SHP77 treated with DMSO at 0.1 percent for 48 hours (cell line): ENCODE measurements around the gene C3orf85.
"Not testable (repeated sequence)": the region's sequence is repeated elsewhere in the genome, so short reads cannot be mapped to it uniquely, and the experiment has no call there.

Experiments
- DNase-seq: peaks from one replicate; lab custom pipeline; 2025; lab: John Stamatoyannopoulos, UW

Gene C3orf85

DNA sequence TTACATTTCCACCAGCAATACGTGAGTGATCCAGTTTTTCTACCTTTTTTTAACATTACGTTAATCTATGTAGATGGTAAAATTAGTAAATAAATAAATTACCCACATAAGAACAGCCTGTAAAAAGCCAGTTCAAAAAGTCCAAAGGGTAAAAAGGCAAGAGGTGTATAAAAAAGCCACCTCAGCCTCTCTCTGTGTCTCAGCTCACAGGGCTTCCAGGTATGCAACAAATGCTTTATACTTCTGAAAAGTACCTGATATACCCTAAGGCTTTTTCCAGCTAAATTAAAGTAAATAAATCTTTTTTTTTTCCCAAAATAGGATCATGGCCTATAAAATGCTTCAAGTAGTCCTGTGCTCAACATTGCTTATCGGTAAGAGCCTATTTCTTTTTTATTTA, at the start of gene C3orf85:
Gene C3orf85 (plus strand): TSS at position 197 of the 400 bp plus-strand sequence. CDS start 129 bp downstream, at position 326.
- no peak for DNase-seq

- no peak for DNase-seq
Measured at GRCh38 chr3:109089265-109089664, 47.3 kb upstream of the C3orf85 start.

DNA sequence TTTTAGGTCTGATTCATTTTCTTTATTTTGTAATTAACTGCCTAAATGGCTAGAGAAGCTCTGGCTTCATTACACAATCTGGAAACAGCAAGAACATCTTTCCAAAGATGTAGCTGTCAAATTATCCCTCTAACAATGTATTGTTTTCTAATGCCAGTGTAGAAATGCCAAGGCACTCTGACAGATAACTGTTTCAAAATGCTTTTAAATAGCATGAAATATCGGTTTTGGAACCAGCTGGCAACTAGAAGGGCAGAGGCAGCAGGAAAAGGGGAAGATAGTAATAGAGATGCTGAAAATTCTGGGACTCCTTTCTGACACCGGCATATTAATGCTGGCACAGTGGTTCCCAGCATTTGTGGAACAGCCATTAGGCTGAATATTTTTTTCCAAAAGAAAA, 44.7 kb upstream of the C3orf85 start:
- no peak for DNase-seq

GRCh38 chr3:109093561-109093960, 43.0 kb upstream of the C3orf85 start:
- no peak for DNase-seq

DNA sequence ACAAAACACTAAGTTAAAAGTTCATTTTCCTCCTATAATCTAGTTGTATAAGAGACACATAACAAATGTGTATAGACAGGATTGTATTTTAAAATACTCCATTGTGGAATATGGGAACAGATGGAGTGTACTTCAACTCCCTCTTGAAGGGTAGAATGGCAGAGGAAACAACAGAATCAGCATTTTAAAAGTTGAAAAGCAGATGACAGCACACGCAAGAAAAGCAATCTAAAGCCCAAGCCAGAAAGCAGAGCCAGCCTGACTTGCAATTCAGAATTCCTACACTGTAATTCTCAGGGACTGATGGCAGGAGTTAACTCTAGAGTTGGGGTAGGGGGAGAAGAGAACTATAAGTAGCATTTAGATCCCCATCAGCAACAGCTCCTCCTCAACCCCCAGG, 41.4 kb upstream of the C3orf85 start:
- DNase-seq: no peak

DNA sequence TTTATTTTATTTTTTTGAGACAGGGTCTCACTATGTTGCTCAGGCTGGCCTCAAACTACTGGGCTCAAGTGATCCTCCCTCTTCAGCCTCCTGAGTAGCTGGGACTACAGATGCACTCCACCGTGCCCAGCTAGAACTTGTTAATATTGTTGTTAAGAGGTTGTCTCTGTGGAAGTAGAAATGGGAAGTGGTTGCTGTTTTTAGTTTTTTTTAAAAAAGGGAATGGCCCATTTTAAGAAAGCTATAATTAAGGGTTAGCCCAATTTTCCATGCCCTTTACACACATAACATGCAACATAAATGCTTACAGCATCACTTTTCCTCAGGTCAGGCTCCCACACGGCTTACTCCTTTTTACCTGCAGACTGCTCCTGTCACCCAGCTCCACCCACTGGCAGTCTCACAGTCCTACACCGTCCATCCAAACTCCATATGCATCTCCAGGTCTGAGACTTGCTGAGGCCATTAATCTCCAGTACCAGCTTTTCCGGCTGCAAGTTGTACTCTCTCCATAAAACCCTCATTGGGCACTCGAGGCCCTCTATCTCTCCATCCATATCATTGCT, 38.4 kb upstream of the C3orf85 start:
- DNase-seq: no peak

DNA sequence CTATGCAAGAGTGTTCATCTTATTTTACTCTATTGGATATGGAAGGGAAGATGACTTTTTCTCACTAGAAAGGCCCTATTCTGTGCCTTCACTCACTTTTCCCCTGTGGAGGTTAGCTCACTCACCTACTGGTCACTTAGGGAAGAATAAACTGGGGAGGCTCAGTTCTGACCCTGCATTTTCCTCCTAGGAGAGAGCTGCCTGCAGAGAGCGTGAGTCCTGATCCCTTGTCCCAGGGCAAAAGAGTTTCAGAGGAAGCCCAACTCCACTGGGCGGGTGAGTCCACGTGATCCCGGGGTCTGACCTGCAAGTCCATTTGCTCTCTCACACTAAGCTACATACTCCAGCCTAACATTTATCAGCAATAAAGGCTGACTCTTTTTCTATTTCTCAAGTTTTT, 26.9 kb upstream of the C3orf85 start:
- DNase-seq: no peak

DNA sequence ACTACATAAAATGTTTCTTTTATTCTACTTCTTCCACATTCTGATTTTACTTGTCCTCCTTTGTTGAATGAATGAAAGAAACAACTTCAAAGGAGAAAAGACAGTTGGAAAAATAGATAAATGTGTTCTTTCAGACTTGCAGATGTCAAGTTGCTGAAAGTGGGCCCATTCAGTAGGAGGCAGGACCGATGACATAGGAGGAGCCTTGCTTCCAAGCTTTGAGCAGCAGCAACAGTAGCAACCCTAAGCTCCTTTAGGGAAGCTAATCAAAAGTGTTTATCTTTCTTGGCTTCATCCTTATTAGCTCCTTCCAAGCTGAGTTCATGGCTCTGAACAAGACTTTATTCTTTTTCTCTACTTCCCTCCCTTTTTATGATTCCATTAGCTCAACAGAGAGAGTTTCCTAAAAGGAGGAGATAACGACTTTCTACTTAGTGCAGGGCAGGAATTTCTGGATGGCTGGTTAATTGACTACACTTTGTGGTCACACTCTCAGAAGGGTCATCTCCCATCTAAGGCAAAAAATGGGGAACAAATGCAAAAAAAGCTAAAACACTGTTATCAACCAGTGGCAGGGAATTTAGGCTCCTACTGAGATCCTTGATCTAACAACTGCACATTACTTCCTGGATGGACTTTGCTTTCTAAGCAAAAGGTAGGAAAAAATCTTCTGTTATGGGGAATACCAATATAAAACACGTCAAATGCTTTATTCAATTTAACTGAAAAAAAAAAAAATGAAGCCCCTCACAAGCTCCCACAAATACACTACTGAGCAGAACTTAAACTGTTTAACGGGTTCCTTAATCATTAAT, 23.4 kb upstream of the C3orf85 start:
- DNase-seq: no peak

- no peak for DNase-seq
Measured at GRCh38 chr3:109114746-109115145, 21.8 kb upstream of the C3orf85 start.

GRCh38 chr3:109115451-109115850, 21.1 kb upstream of the C3orf85 start:
- no peak for DNase-seq

DNA sequence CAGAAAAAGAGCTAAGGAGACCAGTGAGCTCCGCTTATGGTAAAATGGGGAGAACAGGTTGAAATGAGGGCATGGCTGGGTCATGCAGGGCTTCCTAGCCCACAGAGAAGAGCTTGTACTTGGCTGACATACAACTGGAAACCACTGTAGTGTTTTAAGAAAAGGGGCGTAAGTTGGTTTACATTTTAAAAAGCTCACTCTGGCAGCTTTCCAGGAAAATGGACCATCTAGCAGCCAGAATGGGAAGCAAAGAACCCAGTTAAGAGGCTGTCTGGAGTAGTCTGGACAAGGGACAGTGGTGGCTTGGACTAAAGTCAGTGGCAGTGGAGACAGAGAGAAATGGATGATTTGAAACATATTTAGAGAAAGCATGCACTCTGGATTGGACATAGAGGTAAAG, 20.5 kb upstream of the C3orf85 start:
- DNase-seq: no peak

DNA sequence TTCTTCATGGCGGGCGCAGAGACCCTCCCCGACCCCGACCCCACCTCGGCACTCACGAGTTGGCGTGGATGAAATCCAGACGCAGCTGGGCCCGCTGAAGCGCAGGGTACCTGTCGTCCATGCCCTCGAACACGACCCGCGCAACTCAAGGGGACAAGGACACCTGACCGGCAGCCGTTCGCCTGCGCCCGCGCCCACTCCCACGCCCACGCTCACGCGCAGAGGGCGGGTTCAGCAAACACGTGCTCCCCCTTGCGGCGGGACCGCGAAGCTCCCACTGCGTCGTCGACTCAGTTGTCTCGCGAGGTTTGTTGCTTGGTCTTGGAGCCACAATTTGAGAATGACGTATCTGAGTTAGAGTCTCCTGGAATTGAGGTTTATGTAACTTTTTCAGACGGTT, 18.6 kb upstream of the C3orf85 start, which contains the start of gene MORC1:
Gene MORC1 (minus strand): TSS at position 196 of the 400 bp plus-strand sequence. CDS start 75 bp downstream, at position 121.
- no peak for DNase-seq

- DNase-seq: no peak
Measured at GRCh38 chr3:109118584-109118983, 17.9 kb upstream of the C3orf85 start.

DNA sequence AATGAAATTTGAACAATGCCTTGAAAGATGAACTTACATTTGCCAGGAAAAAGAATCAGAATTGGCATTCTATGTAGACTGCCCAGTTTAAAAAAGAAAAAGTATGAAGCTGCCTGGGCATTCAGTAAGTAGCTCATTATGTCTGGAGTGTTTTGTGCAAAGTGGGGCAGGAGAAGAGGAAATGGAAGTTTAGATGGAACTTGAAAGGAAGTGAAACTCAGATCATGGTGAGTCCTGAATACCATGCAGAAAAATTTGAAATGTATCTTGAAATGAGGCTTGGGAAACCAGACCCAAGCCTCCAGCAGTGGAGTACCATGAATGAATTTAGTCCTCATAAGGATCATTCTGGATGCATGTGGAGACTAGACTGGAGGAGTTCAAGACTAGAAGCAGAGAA, 13.8 kb upstream of the C3orf85 start:
- no peak for DNase-seq

DNA sequence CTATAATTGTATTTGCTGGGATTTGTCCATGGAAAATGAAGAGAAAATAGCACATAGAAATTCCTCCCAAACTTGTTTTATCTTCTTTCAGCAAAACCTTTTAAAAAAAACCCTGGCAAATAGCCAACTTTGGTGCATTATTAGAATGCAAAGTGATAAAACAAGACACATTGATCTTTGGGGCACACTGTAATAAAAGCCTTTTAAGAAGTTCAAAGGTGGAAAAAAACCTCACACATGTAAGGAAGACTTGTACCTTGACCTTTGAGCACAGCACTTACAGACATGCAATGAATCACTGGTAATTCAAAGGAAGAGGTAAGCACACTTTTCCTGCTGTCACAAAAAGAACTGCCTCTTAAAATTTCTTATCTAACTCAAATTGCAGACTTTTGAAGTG, 10.6 kb upstream of the C3orf85 start:
- no peak for DNase-seq

DNA sequence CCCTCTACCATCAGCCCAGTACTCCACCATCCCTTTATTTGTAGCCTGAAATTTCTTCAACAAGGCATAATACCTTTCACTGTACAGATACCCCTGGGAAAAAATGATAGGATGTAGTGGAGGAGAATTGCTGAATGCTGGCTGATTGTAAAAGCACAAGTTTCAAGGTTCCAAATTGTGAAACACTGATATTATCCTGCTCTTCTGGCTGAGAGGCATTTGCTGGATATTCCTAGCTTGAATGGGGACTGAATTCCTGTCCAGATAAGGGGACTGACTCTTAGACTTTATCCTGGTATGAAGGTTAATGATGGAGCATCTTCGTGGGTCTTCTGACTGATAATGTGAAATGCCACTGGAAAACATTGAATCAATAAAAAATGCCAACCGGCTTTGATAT, 9.0 kb upstream of the C3orf85 start:
- DNase-seq: no peak

GRCh38 chr3:109131276-109131675, 5.2 kb upstream of the C3orf85 start:
- no peak for DNase-seq

DNA sequence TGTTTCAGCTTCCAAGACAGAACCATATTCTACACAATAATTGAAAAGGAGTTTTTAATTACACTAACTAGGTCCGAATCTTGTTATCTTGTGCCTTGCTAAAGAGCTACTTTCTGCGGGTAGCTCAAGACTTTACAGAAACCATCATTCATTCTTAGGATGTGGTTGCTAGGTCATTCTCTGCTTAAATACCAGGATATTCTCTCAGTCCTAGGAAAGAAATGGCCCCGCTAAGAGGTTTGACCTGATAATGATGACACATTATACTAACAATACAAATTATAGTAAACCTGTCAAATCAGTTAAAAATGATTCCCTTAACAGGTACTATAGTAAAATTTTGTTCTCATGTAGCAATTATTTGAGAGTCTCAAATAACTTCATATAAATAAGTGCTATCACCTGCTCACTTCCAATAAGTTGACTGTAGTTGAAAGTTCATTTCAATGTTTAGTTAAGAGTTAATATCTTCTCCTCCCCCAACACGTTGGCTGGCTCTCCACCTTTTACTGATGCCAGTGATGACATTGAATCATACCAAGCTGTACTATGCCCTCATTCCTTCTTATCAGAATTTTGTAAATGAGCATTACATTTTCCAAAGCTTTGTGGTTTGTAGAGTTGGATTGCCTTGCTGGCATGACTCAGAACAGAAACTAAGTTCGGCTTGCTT, 3.6 kb upstream of the C3orf85 start:
- DNase-seq: no peak

DNA sequence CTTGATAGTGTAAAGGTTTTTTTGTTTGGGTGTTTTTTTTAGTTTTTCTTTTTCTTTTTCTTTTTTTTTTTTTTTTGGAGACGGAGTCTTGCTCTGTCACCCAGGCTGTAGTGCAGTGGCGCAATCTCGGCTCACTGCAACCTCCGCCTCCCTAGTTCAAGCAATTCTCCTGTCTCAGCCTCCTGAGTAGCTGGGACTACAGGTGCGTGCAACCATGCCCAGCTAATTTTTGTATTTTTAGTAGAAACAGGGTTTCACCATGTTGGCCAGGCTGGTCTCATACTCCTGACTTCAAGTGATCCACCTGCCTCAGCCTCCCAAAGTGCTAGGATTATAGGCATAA, 3.1 kb upstream of the C3orf85 start:
- DNase-seq: not testable (repeated sequence)

- DNase-seq: no peak
Measured at GRCh38 chr3:109137761-109138160, 1.2 kb downstream of the C3orf85 start.

DNA sequence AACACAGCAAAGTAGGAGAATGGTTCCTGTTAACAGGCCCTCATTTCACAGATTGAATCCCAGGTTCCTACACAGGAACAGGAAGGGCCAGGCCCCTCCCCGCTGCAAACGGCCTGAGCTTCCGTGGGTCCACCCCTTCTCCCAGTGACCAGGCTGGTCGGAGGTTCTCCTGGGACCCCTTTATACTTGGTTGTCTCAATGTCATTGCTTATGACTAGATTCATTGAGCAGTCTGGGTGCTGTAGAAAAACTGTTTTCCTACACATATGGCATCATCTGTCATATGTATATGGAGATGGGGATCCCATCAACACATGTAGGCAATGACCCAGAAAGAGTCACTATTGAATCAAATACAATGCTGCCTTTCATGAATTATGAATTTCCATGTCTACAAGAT, 3.8 kb downstream of the C3orf85 start:
- DNase-seq: no peak

GRCh38 chr3:109143646-109144045, 7.1 kb downstream of the C3orf85 start:
- no peak for DNase-seq

GRCh38 chr3:109149078-109149477, 12.6 kb downstream of the C3orf85 start:
- no peak for DNase-seq
